Mucosa of descending colon (tissue), 3 donors: ENCODE results near the gene KIF26A. TPM values are rescaled to one million over a fixed set of nuclear protein-coding genes. Genes with fewer than 3 reads are reported as not detected.

Experiments used
- ATAC-seq: fragments of 200-7000 bp; cut with Tn5 transposase; one replicate; pipeline ENCODE4 v1.9.1; 2020; ENCODE audit warnings: mild to moderate bottlenecking, moderate library complexity
- DNase-seq, 3 donors: peaks; one replicate each; pipeline ENCODE4 v3.0.0-alpha.2; 2020
- H3K36me3 ChIP-seq: fragments of 200-600 bp; one replicate; pipeline ENCODE4 v1.8.0; 2021; ENCODE audit warnings: low read depth, mild to moderate bottlenecking
- H3K4me1 ChIP-seq: fragments of 200-600 bp; one replicate; pipeline ENCODE4 v1.8.0; 2021; ENCODE audit warnings: low read depth, mild to moderate bottlenecking
- H3K4me3 ChIP-seq: fragments of 200-600 bp; one replicate; pipeline ENCODE4 v1.8.0; 2021; ENCODE audit warnings: mild to moderate bottlenecking
- H3K9me3 ChIP-seq: fragments of 200-600 bp; one replicate; pipeline ENCODE4 v1.8.0; 2021; ENCODE audit warnings: mild to moderate bottlenecking
- CTCF ChIP-seq: fragments of 200-600 bp; IDR thresholded peaks from one replicate; pipeline ENCODE4 v1.8.0; 2022; ENCODE audit warnings: antibody characterized with exemption, mild to moderate bottlenecking
- intact Hi-C, 2 donors: fragments of 100-400 bp; cut with DNase I in 1 of 2; cut with micrococcal nuclease in 1 of 2; formaldehyde crosslinking; loops; one replicate each; pipeline versions ENCODE4 v1.11.0 to v1.11.1; 2022; cut with DNase I, micrococcal nuclease
- total RNA-seq, 3 donors: library from RNA; stranded (reverse); fragmentation: NEBNext Ultra II Directional in 2 of 3; extraction: Animal tissue kit (Norgen Biotek cat#: 25700) in 2 of 3; gene quantifications; one replicate each; pipeline versions ENCODE4 v1.2.1 to v1.2.4, GENCODE V29; 2021 to 2023
- donor health status: DM: no; HTN: no; CAD: no; lungs with moderate emphysema.
- donor health status: DM: no; HTN: no; CAD: no.
- donor health status: DM: no; HTN: yes; CAD: no.

The KIF26A gene
- total RNA-seq, 3 donors from 2014 or later: 3.8 to 7.7 (median 6.5) TPM

- no peak for TF ChIP-seq CTCF
- ATAC-seq (peak; percentile 2), DNase-seq (peak in 2 of 3 donors; percentile 42 to 61)
- Histone ChIP-seq H3K4me1 (peaks cover 54% of the 10 kb centered on the region), H3K4me3 (no peak overlapping the region), H3K9me3 (no peaks in the 10 kb centered on the region), H3K36me3 (no peaks in the 10 kb centered on the region)
- intact Hi-C loops: no loop called here
These were observed 34.1 kb upstream of the KIF26A start for GRCh38 chr14:104104076-104104901.

DNA sequence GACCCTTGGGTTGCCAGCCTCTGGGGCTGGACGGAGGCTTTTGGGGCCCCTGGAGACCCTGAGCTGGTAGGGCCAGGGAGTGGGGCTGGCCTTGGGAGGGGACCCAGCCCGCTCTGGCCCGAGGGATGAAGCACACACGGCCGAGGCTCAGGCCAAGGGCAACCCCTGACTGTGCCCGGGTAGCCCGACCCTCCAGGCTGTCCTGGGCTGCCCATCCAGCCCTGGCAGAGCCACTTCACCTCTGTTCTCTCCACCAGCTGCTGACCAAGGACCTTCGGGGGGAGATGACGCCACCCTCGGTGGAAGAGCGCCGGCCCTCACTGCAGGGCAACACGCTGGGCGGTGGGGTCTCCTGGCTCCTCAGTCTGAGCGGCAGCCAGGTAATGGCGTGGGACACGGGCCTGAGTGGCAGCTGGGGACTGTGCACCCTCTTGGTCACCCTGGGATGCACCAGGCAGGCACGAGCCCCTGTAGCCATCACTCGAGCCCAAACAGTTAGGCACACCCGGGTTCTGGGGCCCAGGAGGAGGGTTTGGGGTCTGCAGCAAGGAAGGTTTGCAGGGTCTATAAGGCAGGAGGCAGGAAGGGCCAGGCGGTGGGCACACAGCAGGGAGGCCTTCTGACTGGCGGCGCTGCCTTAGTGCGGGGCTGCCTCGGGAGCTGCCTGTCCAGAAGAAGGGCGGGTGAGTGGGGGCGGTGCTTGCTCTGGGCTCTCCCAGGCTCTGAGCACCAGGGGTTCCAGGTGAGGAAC is 33.1 kb upstream of the KIF26A start:
- no peak for TF ChIP-seq CTCF
- intact Hi-C loops: no loop called here
- Histone ChIP-seq H3K4me3 (no peak overlapping the region), H3K9me3 (no peaks in the 10 kb centered on the region), H3K4me1 (peaks cover 49% of the 10 kb centered on the region), H3K36me3 (no peaks in the 10 kb centered on the region)
- DNase-seq (peak; percentile 36 to 58 (median 42)), ATAC-seq (peak; percentile 20)

DNA sequence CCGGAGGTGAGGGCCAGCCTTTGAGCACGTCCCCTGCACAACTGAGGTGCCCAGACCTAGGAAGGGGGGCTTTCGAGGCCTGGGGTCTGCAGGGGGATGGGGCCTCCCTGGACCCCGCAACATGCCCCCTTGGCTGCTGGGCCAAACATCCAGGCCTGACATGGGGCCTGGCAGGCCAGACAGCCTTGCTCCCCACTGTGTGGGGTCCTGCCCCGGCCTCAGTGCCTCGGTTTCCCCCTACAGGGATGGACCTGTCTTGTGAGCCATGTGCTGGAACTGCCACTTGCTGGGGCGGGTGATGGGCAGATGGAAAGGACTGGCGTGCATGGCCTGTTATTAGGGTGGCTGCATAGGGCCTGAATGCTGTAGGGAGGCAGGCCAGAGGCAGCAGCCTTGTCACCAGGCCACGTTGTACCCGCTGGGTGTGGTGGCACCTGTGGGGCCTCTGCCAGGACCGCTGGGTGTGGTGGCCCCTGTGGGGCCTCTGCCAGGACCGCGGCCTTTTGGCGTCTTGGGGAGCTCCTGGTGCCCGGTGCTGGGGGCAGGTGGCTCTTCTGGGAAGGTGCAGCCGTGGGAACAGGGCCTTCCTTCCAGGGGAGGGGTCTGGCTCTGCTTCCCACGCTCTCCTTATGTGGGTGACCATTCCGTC is 32.4 kb upstream of the KIF26A start:
- Histone ChIP-seq H3K4me3 (no peak overlapping the region), H3K9me3 (no peaks in the 10 kb centered on the region), H3K4me1 (peaks cover 43% of the 10 kb centered on the region), H3K36me3 (no peaks in the 10 kb centered on the region)
- ATAC-seq (peak; percentile 62), DNase-seq (peak; percentile 30 to 73 (median 61))
- intact Hi-C loops: no loop called here
- TF ChIP-seq CTCF: no peak

DNA sequence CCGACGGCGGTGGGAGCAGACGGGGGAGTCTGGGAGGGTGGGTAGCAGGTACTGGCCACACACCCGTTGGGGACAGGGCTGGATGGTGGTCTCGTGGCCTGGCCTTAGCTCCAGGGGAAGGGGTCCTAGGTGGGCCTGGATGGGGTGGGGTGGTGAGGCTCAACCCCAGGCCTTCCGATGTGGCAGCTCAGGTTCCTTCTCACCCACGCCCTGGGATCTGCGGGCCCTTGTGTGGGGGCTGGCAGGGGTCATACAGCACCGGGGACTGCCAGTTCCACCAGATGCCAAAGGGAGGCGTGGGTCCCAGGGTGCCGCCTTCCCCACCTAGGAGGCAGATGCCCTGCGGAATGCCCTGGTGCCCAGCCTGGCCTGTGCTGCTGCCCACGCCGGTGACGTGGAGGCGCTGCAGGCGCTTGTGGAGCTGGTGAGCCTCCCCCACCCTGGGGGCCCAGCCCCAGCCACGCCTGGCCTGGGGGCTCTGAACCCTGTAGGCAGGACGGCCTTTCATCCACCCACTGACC is 31.9 kb upstream of the KIF26A start:
- DNase-seq (peak; percentile 3 to 48 (median 34)), ATAC-seq (no peak)
- Histone ChIP-seq H3K36me3 (no peaks in the 10 kb centered on the region), H3K9me3 (no peaks in the 10 kb centered on the region), H3K4me3 (no peak overlapping the region), H3K4me1 (peaks cover 41% of the 10 kb centered on the region)
- TF ChIP-seq CTCF: no peak
- intact Hi-C loops: no loop called here

- H3K36me3 ChIP-seq: no peaks in the 10 kb centered on the region
- peaks cover 41% of the 10 kb centered on the region for H3K4me1 ChIP-seq
- ATAC-seq: no peak
- peak in 2 of 3 donors; percentile 2 to 48 for DNase-seq
- no peaks in the 10 kb centered on the region for H3K9me3 ChIP-seq
- H3K4me3 ChIP-seq: no peak overlapping the region
- no peak for TF ChIP-seq CTCF
- intact Hi-C loops: no loop called here
These were observed 31.2 kb upstream of the KIF26A start for GRCh38 chr14:104107101-104107581.
